Left colon (tissue), 2 donors: Measurements from ENCODE around the gene PPARA. TPM values are rescaled to one million over a fixed set of nuclear protein-coding genes. Genes with fewer than 3 reads are reported as not detected.
A peak's percentile ranks its signal among the peaks of the same experiment; 100 is the strongest.

Experiments used
- ATAC-seq: fragments of 200-7000 bp; cut with Tn5 transposase; one replicate; pipeline ENCODE4 v1.9.1; 2020; ENCODE audit warnings: mild to moderate bottlenecking, moderate library complexity
- DNase-seq, 2 donors: peaks; one replicate each; pipeline ENCODE4 v3.0.0-alpha.2; 2020
- intact Hi-C, 2 donors: fragments of 100-400 bp; cut with DNase I in 1 of 2; cut with micrococcal nuclease in 1 of 2; formaldehyde crosslinking; loops; one replicate each; pipeline versions ENCODE4 v1.11.2 to v1.14.0; 2022; cut with DNase I, micrococcal nuclease
- total RNA-seq, 2 donors: library from RNA; stranded (reverse); fragmentation: NEBNext Ultra II Directional; extraction: Animal tissue kit (Norgen Biotek cat#: 25700); gene quantifications; one replicate each; pipeline ENCODE4 v1.2.1, GENCODE V29; 2021
- donor health status: DM: no; HTN: no; CAD: no.
- donor health status: DM: yes; HTN: yes; CAD: no.

The PPARA gene
- total RNA-seq, 2 donors from 2014 or later, result 70.4 to 73.9 TPM

GRCh38 chr22:46219636-46220035 is 69.3 kb downstream of the PPARA start:
- ATAC-seq (peak; percentile 30), DNase-seq (no peak)
- intact Hi-C loops, result no loop called here

- ATAC-seq, result no peak
- intact Hi-C loops, result no loop called here
Measured at GRCh38 chr22:46220921-46221320, 70.6 kb downstream of the PPARA start.

GRCh38 chr22:46224044-46224897 is 73.9 kb downstream of the PPARA start:
- ATAC-seq (no peak), DNase-seq (no peak)
- intact Hi-C loops, result no loop called here

More at GRCh38 chr22:46220921-46221320, 70.6 kb downstream of the PPARA start:
- no peak for DNase-seq

- intact Hi-C loops, result no loop called here
- DNase-seq, result no peak
- no peak for ATAC-seq
Measured at GRCh38 chr22:46224898-46225290, 74.6 kb downstream of the PPARA start.

- DNase-seq, result no peak
- peak; percentile 11 for ATAC-seq
- intact Hi-C loops, result no loop called here
Measured at GRCh38 chr22:46225631-46226030, 75.3 kb downstream of the PPARA start.

- DNase-seq, result no peak
- ATAC-seq, result no peak
- intact Hi-C loops, result no loop called here
Measured at GRCh38 chr22:46226577-46226976, 76.3 kb downstream of the PPARA start.

- intact Hi-C loops, result no loop called here
- ATAC-seq, result no peak
- DNase-seq, result no peak
Measured at GRCh38 chr22:46229701-46230100, 79.4 kb downstream of the PPARA start.

GRCh38 chr22:46230262-46230901 is 80.1 kb downstream of the PPARA start:
- intact Hi-C loops, result no loop called here
- DNase-seq (no peak), ATAC-seq (no peak)

- intact Hi-C loops, result no loop called here
- ATAC-seq (peak; percentile 39), DNase-seq (no peak)
Measured at GRCh38 chr22:46233231-46233630, 82.9 kb downstream of the PPARA start.

GRCh38 chr22:46234969-46235368 is 84.6 kb downstream of the PPARA start:
- intact Hi-C loops, result no loop called here

GRCh38 chr22:46237453-46238124 is 87.3 kb downstream of the PPARA start:
- intact Hi-C loops, result no loop called here
- DNase-seq (no peak), ATAC-seq (no peak)

More at GRCh38 chr22:46234969-46235368, 84.6 kb downstream of the PPARA start:
- no peak for DNase-seq
- no peak for ATAC-seq

GRCh38 chr22:46238541-46238940 is 88.2 kb downstream of the PPARA start:
- ATAC-seq, result no peak
- intact Hi-C loops, result no loop called here
- DNase-seq, result no peak

GRCh38 chr22:46239261-46240048 is 89.1 kb downstream of the PPARA start:
- no peak for ATAC-seq
- no peak for DNase-seq
- intact Hi-C loops, result no loop called here

- ATAC-seq, result no peak
- intact Hi-C loops, result no loop called here
Measured at GRCh38 chr22:46240073-46240472, 89.7 kb downstream of the PPARA start.

GRCh38 chr22:46240506-46240905 is 90.2 kb downstream of the PPARA start:
- intact Hi-C loops, result no loop called here
- no peak for DNase-seq
- ATAC-seq, result no peak

More at GRCh38 chr22:46240073-46240472, 89.7 kb downstream of the PPARA start:
- DNase-seq, result no peak

GRCh38 chr22:46240907-46241306 is 90.6 kb downstream of the PPARA start:
- ATAC-seq, result peak; percentile 40

GRCh38 chr22:46241396-46242007 is 91.2 kb downstream of the PPARA start:
- intact Hi-C loops, result no loop called here
- DNase-seq (no peak), ATAC-seq (no peak)

More at GRCh38 chr22:46240907-46241306, 90.6 kb downstream of the PPARA start:
- no peak for DNase-seq
- intact Hi-C loops, result no loop called here

GRCh38 chr22:46242076-46242475 is 91.8 kb downstream of the PPARA start:
- DNase-seq (no peak), ATAC-seq (no peak)
- intact Hi-C loops, result no loop called here

GRCh38 chr22:46244771-46245170 is 94.4 kb downstream of the PPARA start:
- ATAC-seq (no peak), DNase-seq (no peak)
- intact Hi-C loops, result no loop called here
